ENCODE results near the gene NRIP3.

NRIP3 gene

DNA sequence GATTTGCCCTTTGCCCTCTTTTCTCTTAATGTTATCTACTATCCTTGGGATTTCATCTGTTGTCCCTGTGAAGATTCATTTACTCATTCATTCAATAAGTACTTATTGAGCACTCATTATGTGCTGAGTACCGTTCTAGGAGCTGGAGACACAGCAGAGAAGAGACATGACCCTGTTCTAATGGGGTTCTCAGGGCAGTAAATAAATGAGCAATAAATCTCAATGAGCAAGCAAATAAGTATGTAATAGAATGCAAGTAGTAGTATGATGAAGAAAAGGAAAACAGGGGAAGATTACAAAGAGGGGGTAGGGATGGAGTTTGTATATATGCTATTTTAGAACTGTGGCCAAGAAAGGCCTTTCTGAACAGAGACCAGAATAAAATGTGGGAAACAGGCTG is 34.2 kb upstream of the NRIP3 start:
- no peaks in the 10 kb centered on the region for H3K36me3 ChIP-seq (ENCODE audit: control insufficient read depth, insufficient read depth, low read length)
- WGBS, 2 experiments (ENCODE audit: insufficient coverage in 2 of 2) = 88% methylated on average over 1 of the region's 1 CpG; no CpG with 5 or more reads in 1 of the 2 experiments
- H3K9me3 ChIP-seq (ENCODE audit: control insufficient read depth, low read length) = no peaks in the 10 kb centered on the region
- no peak overlapping the region for H3K4me3 ChIP-seq (ENCODE audit: extremely low read depth, insufficient read depth, low read length, poor library complexity, severe bottlenecking)
- H3K27ac ChIP-seq (ENCODE audit: low read depth, low read length, severe bottlenecking) = no peak overlapping the region
- H3K4me1 ChIP-seq (ENCODE audit: control insufficient read depth, insufficient read depth, low read length, poor library complexity, severe bottlenecking) = no peaks in the 10 kb centered on the region

DNA sequence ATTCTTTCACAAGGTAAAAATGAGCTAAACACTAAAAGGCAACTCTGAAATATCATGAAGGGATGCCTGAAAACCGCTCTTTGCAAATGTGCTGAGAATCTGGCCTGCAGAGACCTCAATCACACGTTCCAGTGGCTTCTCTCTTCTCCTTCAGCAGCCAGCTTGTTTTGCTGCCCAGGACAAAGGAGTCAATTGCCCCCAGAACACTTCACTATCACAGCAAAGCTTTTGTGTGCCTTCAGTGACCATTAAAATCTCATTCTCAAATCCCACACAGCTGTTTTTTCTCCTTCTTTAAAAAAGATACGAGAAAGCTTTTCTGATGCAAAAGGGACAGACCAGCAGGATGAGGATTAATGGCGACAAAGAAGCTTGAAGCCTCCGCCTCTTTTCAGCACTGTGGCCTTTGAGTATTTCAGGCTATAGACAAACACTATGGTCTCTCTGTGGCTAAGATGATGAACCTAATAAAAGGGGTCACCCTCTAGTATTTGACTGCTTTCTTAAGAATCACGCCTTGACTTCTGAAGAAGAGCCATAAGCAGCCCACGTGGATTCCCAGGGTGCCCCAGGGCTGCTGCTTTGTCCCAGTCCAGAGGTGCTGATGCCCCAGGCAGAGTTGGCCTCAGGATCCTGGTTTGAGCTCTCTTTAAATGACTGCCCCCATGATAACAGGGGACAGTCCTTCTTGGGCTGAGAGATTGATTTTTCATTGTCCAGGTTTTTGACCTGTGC is 33.4 kb upstream of the NRIP3 start:
- Histone ChIP-seq H3K27ac (ENCODE audit: low read depth, low read length, severe bottlenecking) (no peak overlapping the region), H3K4me3 (ENCODE audit: extremely low read depth, insufficient read depth, low read length, poor library complexity, severe bottlenecking) (no peak overlapping the region), H3K4me1 (ENCODE audit: control insufficient read depth, insufficient read depth, low read length, poor library complexity, severe bottlenecking) (no peaks in the 10 kb centered on the region), H3K36me3 (ENCODE audit: control insufficient read depth, insufficient read depth, low read length) (no peaks in the 10 kb centered on the region), H3K9me3 (ENCODE audit: control insufficient read depth, low read length) (no peaks in the 10 kb centered on the region)
- WGBS, 2 experiments (ENCODE audit: insufficient coverage in 2 of 2) = 63 to 67% methylated on average over 6 of the region's 7 CpGs

DNA sequence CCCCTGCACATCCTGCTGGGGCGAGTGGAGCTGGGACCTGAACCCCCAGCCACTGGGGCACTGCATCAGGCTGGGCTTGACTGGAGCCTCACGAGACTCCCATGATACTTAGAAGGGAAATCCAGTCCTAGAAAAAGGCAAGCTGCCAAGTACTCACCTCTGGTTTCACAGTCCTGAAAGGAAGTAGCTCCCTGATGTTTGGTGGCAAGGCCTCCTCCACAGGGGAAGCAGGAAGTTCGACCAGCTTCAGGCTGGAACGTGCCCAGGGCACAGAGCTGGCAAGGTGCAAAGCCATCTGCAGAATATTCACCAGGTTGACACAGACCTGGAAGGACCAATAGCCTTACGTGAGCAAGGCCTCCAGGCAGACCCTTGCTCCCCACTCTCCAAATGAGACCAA is 26.8 kb upstream of the NRIP3 start:
- H3K4me3 ChIP-seq (ENCODE audit: extremely low read depth, insufficient read depth, low read length, poor library complexity, severe bottlenecking) = no peak overlapping the region
- H3K9me3 ChIP-seq (ENCODE audit: control insufficient read depth, low read length) = no peaks in the 10 kb centered on the region
- H3K27ac ChIP-seq (ENCODE audit: low read depth, low read length, severe bottlenecking) = no peak overlapping the region
- 71 to 89% methylated on average over 5 of the region's 5 CpGs for WGBS, 2 experiments (ENCODE audit: insufficient coverage in 2 of 2)
- H3K36me3 ChIP-seq (ENCODE audit: control insufficient read depth, insufficient read depth, low read length) = no peaks in the 10 kb centered on the region
- H3K4me1 ChIP-seq (ENCODE audit: control insufficient read depth, insufficient read depth, low read length, poor library complexity, severe bottlenecking) = peaks cover 9% of the 10 kb centered on the region

DNA sequence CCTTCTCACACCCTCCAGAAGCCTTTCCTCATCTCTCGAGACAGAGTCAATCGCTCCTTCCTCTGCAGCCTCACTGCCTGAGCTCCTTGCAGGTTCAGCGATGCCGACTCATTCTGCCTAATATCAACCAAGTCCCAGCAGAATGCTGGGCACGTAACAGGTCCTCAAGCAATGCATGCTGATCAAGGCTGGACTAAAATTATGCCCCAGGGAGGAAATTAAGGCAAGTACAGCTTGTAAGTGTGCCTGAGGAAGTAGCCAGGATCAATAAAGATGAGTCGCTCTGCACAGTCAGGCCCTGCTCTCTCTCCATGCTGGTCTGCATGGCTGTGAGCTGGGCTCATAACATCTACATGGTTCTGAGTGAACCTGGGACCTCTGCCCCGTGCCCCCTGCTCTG is 25.6 kb upstream of the NRIP3 start:
- peaks cover 9% of the 10 kb centered on the region for H3K4me1 ChIP-seq (ENCODE audit: control insufficient read depth, insufficient read depth, low read length, poor library complexity, severe bottlenecking)
- no peak overlapping the region for H3K27ac ChIP-seq (ENCODE audit: low read depth, low read length, severe bottlenecking)
- no peak overlapping the region for H3K4me3 ChIP-seq (ENCODE audit: extremely low read depth, insufficient read depth, low read length, poor library complexity, severe bottlenecking)
- H3K36me3 ChIP-seq (ENCODE audit: control insufficient read depth, insufficient read depth, low read length) = no peaks in the 10 kb centered on the region
- WGBS, 2 experiments (ENCODE audit: insufficient coverage in 2 of 2) = 93% methylated on average over 4 to 6 of the region's 7 CpGs
- no peaks in the 10 kb centered on the region for H3K9me3 ChIP-seq (ENCODE audit: control insufficient read depth, low read length)

DNA sequence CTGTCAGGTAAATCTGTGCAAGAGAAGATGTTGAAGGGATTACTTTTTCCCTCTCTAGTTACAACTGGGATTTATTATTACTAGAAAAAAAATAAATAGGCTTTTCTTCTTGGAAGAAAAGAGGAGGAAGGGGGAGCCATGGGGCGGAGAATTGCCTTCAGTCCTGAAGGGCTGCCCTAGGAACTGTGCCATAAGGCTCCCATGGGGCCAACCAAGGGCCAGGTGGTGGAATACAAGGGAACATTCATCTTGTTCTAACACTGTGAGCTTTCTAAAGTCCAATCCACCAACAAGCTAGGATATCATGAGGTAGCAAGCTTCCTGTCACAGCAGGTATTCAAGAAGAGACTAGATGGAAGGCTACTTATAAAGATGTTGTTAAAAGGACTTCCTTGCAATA is 24.8 kb upstream of the NRIP3 start:
- H3K4me1 ChIP-seq (ENCODE audit: control insufficient read depth, insufficient read depth, low read length, poor library complexity, severe bottlenecking) = peaks cover 9% of the 10 kb centered on the region
- no peak overlapping the region for H3K4me3 ChIP-seq (ENCODE audit: extremely low read depth, insufficient read depth, low read length, poor library complexity, severe bottlenecking)
- no peaks in the 10 kb centered on the region for H3K9me3 ChIP-seq (ENCODE audit: control insufficient read depth, low read length)
- no peaks in the 10 kb centered on the region for H3K36me3 ChIP-seq (ENCODE audit: control insufficient read depth, insufficient read depth, low read length)
- WGBS, 2 experiments (ENCODE audit: insufficient coverage in 2 of 2) = no CpG with 5 or more reads among the region's 1 CpG
- no peak overlapping the region for H3K27ac ChIP-seq (ENCODE audit: low read depth, low read length, severe bottlenecking)

DNA sequence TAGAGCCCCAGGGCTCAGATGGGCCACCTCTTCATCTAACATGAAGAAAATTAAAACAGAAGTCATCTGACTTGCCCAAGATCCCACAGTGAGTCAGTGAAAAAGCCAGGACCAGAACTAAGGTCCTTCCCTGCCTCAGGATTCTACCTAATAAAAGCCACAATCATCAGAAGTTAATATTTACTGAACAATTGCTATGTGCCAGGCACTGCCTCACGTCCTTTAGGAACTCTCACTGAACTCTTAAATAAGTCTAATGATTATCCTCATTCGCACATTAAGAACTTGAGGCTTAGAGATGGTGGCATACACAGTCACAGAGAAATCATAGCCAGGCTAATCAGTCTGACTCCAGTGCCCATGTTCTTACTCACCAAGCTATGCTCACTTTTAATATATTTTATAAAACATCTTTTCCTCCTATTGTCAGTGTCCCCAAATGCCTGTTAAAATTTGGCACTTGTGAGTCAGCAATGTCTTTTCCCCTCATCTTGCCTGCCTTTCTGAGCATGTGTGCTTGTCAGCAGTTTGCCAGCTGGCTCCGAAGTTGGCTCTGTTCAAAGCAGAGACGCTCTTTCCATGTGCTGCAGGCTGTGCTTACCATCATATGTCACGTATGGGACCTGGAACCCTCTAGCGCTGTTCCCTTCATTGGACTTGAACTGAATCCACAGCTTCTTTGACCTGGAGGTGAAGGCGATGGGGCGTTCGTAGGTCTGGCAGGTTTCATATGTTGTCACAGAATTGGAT is 21.5 kb upstream of the NRIP3 start:
- H3K4me1 ChIP-seq (ENCODE audit: control insufficient read depth, insufficient read depth, low read length, poor library complexity, severe bottlenecking) = peaks cover 12% of the 10 kb centered on the region
- no peaks in the 10 kb centered on the region for H3K9me3 ChIP-seq (ENCODE audit: control insufficient read depth, low read length)
- WGBS, 2 experiments (ENCODE audit: insufficient coverage in 2 of 2) = 84 to 90% methylated on average over 7 to 9 of the region's 9 CpGs
- H3K27ac ChIP-seq (ENCODE audit: low read depth, low read length, severe bottlenecking) = no peak overlapping the region
- no peak overlapping the region for H3K4me3 ChIP-seq (ENCODE audit: extremely low read depth, insufficient read depth, low read length, poor library complexity, severe bottlenecking)
- no peaks in the 10 kb centered on the region for H3K36me3 ChIP-seq (ENCODE audit: control insufficient read depth, insufficient read depth, low read length)

DNA sequence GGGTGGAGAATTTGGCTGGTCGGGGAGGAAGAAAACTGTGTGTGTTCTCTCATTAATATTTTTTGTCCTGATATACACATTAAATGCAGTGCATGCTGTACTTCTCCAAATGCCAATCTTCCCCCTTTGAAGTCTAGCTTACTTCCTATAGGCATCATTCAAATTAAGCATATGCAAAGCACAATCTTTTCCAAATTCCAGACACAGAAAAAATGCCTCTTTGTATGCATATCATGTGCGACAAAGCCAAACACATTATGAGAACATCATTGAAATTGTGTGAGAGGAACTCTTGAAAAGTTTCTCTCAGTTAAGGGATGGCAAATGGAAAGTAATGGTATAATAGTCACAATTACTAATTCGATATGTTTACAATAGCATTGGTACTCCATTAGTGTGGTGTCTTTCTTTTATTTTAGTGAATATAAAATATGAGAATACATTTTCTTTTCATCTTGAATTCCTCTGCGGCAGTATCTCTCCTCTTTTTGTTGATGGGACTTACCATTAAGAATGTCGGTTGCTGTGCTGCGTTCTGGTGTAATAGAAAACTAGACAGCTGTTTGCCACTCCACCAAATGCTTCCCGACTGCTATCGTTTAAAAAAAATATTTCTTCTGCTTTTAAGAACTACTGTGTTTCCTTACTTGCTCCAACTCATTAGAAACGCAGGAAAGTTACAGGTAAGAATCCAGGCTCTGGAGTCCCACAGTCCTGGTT is 19.3 kb upstream of the NRIP3 start:
- WGBS, 2 experiments (ENCODE audit: insufficient coverage in 2 of 2) = 97 to 100% methylated on average over 2 to 5 of the region's 9 CpGs
- no peaks in the 10 kb centered on the region for H3K9me3 ChIP-seq (ENCODE audit: control insufficient read depth, low read length)
- H3K4me3 ChIP-seq (ENCODE audit: extremely low read depth, insufficient read depth, low read length, poor library complexity, severe bottlenecking) = no peak overlapping the region
- H3K36me3 ChIP-seq (ENCODE audit: control insufficient read depth, insufficient read depth, low read length) = no peaks in the 10 kb centered on the region
- H3K4me1 ChIP-seq (ENCODE audit: control insufficient read depth, insufficient read depth, low read length, poor library complexity, severe bottlenecking) = peaks cover 3% of the 10 kb centered on the region
- no peak overlapping the region for H3K27ac ChIP-seq (ENCODE audit: low read depth, low read length, severe bottlenecking)

DNA sequence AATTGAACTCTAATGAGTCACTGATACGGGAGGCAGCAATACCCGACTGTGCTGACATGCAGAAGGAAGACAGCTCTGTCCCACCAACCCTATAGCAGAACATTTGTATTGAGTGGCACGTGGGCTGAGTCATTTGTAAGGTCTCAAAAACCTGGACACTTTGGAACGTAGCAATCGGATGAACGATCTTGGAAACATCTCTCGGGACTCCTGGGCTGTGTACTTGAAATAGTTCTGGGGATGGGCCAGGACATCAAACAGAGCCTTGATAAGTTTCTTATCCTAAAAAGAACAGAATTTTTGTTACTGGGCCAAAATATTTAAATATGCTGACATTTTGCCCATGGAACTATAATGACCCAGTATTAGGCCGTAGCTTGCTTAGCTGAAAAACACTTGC is 17.1 kb upstream of the NRIP3 start:
- Histone ChIP-seq H3K36me3 (ENCODE audit: control insufficient read depth, insufficient read depth, low read length) (no peaks in the 10 kb centered on the region), H3K4me1 (ENCODE audit: control insufficient read depth, insufficient read depth, low read length, poor library complexity, severe bottlenecking) (peaks cover 3% of the 10 kb centered on the region), H3K27ac (ENCODE audit: low read depth, low read length, severe bottlenecking) (no peak overlapping the region), H3K4me3 (ENCODE audit: extremely low read depth, insufficient read depth, low read length, poor library complexity, severe bottlenecking) (no peak overlapping the region), H3K9me3 (ENCODE audit: control insufficient read depth, low read length) (no peaks in the 10 kb centered on the region)
- 97% methylated on average over 4 to 7 of the region's 8 CpGs for WGBS, 2 experiments (ENCODE audit: insufficient coverage in 2 of 2)

DNA sequence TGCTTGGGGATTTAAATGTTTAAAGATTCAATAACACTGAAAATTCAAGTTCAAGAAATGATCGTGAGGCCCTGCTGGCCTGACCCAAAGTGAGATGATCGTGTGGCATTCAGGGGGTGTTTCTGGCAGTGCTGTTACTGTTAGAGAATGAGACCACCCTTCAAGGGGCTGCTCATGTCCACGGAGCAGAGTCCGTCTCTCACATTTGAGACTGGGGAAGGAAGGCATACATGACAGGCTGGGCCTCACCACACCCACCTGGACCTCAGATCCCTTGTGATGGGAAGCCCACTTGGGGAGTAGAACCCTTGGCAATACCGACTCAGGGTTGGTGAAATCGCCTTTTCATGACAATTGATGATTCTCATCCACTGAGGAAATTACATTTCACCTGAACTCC is 16.1 kb upstream of the NRIP3 start:
- Histone ChIP-seq H3K4me1 (ENCODE audit: control insufficient read depth, insufficient read depth, low read length, poor library complexity, severe bottlenecking) (peaks cover 3% of the 10 kb centered on the region), H3K27ac (ENCODE audit: low read depth, low read length, severe bottlenecking) (no peak overlapping the region), H3K4me3 (ENCODE audit: extremely low read depth, insufficient read depth, low read length, poor library complexity, severe bottlenecking) (no peak overlapping the region), H3K36me3 (ENCODE audit: control insufficient read depth, insufficient read depth, low read length) (no peaks in the 10 kb centered on the region), H3K9me3 (ENCODE audit: control insufficient read depth, low read length) (no peaks in the 10 kb centered on the region)
- WGBS, 2 experiments (ENCODE audit: insufficient coverage in 2 of 2) = 87 to 92% methylated on average over 3 to 6 of the region's 6 CpGs

DNA sequence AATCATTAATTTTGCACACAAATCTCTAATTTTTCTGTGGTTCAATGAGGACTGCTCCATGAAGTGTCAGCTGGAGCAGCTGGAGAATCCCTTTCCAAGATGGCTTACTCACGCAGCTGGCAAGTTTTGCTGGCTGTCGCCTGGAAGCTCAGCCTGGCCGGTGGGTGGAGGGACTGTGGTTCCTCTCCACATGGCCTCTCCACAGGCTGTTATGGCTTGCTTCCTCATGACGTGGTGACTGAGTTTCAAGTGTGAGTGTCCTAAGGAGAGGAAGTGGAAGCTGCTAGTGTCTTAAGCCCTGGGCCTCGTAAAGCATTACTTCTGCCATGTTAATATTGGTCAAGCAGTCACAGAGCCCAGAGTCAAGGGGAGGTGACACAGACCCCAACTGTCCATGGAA is 14.0 kb upstream of the NRIP3 start:
- Histone ChIP-seq H3K9me3 (ENCODE audit: control insufficient read depth, low read length) (no peaks in the 10 kb centered on the region), H3K27ac (ENCODE audit: low read depth, low read length, severe bottlenecking) (no peak overlapping the region), H3K36me3 (ENCODE audit: control insufficient read depth, insufficient read depth, low read length) (no peaks in the 10 kb centered on the region), H3K4me1 (ENCODE audit: control insufficient read depth, insufficient read depth, low read length, poor library complexity, severe bottlenecking) (peaks cover 3% of the 10 kb centered on the region), H3K4me3 (ENCODE audit: extremely low read depth, insufficient read depth, low read length, poor library complexity, severe bottlenecking) (no peak overlapping the region)
- 88 to 93% methylated on average over 4 of the region's 5 CpGs for WGBS, 2 experiments (ENCODE audit: insufficient coverage in 2 of 2)
